T1000 (cell line): Measurements from ENCODE around the gene FTCDNL1.
A peak's percentile ranks its signal among the peaks of the same experiment; 100 is the strongest.

Experiments
- DNase-seq: peaks from one replicate; lab custom pipeline; 2025; ENCODE audit warnings: mixed read lengths; lab: John Stamatoyannopoulos, UW

FTCDNL1 gene

DNA sequence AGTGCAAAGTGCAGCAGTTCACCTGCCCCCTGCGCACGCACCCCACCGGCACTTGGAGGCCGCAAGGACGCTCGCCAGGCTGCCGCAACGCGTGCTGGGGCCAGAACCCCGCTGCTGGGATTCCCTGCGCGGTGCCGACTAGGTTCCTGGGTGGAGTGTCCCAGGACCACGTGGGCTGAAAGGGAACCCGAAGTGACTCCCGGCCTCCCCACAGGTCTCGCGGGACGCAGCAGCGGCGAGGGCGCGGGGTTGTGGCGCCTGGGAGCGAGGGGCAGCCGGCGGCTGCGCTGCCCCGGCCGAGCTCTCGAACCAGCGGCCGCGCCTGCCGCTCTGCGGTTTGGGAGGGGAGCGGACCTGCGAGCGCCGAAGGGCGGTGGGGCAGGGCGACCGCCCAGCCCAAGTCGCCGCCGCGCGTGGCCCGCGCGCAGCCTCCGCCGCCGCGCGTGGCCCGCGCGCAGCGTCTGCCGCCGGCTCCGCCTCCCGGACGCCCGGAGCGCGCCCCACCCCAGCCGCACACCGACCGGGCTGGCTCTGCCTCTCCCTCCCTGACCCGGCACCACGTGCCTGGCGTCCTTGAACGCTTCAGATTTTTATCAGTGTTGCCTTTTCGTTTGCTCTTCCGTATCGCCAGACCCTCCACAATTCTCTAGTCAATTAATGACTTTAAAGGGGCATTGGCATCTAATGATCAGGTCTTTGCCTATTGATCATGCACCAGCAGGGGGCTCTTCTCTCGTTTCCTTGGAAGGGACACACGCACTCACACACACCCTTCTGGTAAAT, at the start of gene FTCDNL1:
Gene FTCDNL1 (minus strand): TSS at position 475 of the 783 bp plus-strand sequence. CDS start 2,230 bp downstream, outside the sequence.
- DNase-seq, result peak; percentile 45

DNA sequence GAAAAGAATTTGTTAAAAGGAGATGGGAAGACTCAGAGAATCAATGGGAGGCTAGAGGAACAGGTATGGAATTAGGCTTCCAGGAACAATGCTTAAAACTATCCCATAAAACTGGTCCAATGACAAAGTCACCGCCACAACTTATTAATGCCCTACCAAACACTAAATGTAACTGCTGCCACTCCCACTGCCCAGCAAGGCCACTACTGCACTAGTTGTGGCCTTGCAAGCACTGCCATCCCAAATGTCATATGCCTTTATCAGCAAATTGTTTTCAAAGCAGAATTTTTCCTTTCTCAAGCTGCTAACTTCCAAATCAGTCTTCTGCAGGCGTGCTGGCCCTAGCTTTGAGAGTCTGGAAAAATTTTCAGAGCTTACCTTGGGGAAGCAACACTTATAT, 45.6 kb upstream of the FTCDNL1 start:
- no peak for DNase-seq

GRCh38 chr2:199895406-199895805, 44.4 kb upstream of the FTCDNL1 start:
- no peak for DNase-seq

- DNase-seq, result no peak
Observed at GRCh38 chr2:199883474-199884212, 32.7 kb upstream of the FTCDNL1 start.

- DNase-seq, result no peak
Observed at GRCh38 chr2:199882667-199883066, 31.7 kb upstream of the FTCDNL1 start.

- no peak for DNase-seq
Observed at GRCh38 chr2:199875400-199875799, 24.4 kb upstream of the FTCDNL1 start.

DNA sequence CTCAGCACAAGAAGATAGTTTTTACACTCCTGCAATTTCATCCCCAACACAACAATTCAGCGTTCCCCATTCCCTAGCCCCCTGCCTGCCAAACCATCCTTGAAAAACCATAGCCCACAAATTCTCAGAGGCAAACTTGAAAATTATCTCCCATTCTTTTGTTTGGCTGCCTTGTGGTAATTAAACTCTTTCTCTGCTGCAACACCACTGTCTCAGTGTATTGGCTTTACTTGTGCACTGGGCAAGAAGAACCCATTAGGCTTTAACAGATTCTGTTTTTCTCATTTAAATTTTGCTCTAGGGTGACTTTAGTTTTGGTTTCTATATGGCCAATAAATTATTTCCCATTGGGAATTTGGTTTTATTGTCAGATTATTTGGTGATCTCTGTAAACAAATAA, 23.2 kb upstream of the FTCDNL1 start:
- DNase-seq, result no peak

- no peak for DNase-seq
Observed at GRCh38 chr2:199870581-199870980, 19.6 kb upstream of the FTCDNL1 start.

DNA sequence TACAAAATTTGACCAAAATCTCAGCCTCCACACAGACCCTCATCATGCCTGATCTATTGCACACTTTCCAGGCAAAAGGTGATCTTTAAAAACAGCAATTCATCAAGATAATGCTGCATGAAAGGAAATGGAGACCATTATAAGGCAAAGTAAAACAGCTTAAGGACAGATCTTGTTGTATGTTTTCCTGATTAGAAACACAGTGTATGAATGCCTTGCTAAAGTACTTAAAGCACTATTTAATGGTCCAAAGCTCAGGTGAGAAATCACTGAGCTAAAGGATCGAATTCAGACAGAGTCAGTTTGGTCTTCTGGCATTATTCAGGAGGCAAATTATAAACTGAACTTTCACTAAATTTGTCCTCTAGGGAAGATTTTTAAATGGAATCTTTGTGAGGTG, 18.7 kb upstream of the FTCDNL1 start:
- no peak for DNase-seq

GRCh38 chr2:199869227-199869541, 18.2 kb upstream of the FTCDNL1 start:
- no peak for DNase-seq

DNA sequence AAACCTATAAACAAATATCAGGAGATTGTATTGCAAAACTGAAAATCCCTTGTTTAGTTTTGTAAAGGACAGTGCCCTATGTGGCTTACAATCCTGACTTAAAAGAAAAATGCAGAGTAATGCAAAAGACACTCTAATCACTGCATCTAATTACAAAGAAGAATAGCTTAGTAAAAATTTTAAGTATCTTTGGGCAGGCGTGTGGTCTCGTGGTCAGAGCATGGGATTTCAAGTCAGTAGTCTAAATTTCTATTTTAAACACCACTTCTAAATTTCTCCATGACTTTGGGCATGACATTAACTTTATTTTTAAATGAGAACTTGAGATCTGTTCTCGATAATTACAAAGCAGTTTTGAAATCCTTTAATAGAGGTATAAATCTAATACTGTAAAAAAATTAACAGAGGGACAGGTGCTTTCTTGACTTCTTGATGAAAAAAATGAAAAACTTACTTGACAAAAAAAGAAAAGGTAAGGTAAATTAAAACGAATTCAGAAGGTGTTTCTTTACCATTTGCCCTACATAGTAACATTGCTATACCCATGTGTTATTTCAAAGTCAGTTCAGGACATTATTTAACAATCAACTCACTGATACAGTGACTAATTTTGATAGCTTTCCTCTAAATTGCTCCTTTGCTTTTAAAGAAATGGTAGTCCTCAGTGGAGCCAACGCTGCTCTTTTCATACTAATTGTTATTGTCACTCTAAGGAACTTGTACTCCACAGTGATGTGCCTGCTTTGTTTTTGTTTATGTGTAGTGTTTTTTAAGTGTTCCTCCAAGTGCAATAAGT, 17.6 kb upstream of the FTCDNL1 start:
- no peak for DNase-seq

DNA sequence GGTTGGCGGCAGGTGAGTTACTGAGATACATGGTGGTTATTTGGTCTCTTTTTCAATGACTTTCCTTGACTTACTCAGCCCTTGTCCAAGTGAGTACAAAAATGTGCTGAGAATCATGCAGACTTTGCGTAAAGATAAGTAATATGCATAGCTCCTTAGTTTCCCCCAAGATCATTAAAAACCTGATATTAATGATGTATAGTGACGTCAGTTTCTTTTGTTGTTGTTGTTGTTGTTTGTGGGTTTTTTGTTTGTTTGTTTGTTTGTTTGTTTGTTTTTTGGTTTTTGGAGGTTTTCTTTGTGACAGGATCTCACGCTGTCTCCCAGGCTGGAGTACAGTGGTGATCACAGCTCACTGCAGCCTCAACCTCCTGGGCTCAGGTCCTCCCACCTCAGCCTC, 14.9 kb upstream of the FTCDNL1 start:
- DNase-seq, result no peak

DNA sequence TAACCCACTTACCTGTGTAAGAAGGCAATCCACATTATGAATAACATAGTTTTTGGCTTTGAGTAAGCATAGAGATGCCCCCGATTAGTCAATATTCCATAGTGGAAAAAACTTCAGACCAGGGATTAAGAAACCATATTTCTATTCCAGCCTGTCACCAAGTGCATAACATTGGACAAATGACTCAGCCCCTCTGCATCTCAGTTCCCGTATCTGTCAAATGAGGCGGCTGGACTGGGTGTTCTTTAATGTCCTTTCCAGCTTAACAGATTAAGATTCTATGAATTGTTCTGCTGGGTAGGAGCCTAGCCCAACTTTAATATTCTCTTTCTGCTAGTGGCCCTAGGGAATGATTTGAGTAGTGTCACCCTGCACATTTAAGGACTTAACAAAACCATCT, 11.8 kb upstream of the FTCDNL1 start:
- no peak for DNase-seq

- no peak for DNase-seq
Observed at GRCh38 chr2:199861132-199861774, 10.3 kb upstream of the FTCDNL1 start.

DNA sequence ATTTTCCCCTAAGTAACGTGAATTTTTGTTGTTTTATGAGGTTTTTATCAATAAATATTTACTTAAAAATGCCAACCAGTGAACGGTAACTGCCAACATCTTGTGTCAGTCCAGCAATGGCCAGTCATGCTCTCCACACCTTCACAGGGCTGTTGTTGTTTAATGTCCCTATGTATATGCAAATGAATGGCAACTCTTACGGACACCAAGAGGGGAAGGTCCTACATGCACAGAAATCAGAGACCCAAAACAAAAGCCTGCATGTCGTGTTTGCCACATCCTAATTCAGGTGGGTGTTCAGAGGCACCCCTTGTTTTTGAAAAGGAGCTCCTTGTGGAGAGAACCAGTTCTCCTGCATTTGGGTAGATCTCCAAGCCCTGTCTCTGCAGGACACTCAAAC, 4.8 kb upstream of the FTCDNL1 start:
- no peak for DNase-seq

- no peak for DNase-seq
Observed at GRCh38 chr2:199851883-199852282, 891 bp upstream of the FTCDNL1 start.

DNA sequence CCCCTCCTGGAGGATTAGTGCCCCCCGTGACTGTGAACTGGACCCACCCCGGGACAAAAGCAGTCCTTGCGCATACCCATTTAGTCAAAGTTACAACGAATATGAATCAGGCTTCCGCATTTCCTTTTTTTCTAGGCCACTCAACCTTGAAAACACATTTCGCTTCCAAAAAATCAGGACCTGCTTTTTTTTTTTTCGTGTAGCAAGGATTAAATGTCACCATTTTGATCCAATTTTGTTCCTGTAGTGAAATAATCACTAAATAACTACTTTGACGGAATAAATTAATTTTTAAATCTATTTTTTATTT, 464 bp upstream of the FTCDNL1 start:
- DNase-seq, result no peak

- no peak for DNase-seq
Observed at GRCh38 chr2:199850218-199850717, 724 bp downstream of the FTCDNL1 start.

DNA sequence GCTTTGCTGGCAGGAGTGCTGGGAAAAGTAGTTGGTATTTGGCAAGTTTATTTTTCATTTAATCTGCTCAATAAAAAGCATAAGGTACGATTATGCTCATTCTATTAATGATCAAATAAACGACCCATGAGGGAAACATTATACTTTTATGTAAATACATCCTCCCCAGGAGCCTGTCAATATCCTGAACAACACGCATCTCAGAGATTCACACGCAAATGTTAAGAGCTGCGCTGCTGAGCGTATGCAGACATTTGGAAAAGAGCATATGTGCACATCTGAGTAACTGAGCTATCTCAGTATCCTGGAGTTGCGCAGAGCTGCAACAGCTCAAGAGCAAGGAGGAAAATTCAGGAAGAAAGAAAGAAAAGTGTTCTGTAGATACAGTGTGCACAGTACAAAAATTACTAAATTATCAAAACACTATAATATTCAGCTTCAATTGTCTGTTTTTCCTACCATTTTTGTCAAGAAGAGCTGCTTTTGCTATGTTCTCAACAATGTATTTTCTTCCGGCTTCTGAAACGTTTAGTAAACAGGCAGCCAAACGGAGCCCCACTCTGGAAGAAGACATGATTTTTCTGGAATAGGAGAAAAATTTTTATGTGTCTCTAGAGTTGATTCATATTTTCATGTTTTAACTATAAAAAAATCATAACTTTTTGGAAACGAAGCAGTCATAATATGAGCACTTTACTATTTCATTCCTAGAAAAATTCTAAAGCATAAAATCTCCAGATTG, 2.4 kb downstream of the FTCDNL1 start:
- DNase-seq, result no peak

- no peak for DNase-seq
Observed at GRCh38 chr2:199847181-199847864, 3.7 kb downstream of the FTCDNL1 start.
